Activated T-cell treated with anti-CD3 and anti-CD28 coated beads, Interleukin-2, amount 50 U/mL, for 24 hours (primary cell): Measurements from ENCODE around the gene C17orf113.

Experiments used
- DNase-seq: peaks from one replicate; pipeline ENCODE4 v3.0.0-alpha.2; 2020
- H3K27ac Mint-ChIP-seq: 2 replicates; pipeline ENCODE4 v1.8.0; 2020; ENCODE audit warnings: mild to moderate bottlenecking, mixed read lengths
- H3K27me3 Mint-ChIP-seq: 2 replicates; pipeline ENCODE4 v1.8.0; 2020; ENCODE audit warnings: mixed read lengths
- H3K36me3 Mint-ChIP-seq: 2 replicates; pipeline ENCODE4 v1.8.0; 2020; ENCODE audit warnings: low read depth, mixed read lengths
- H3K4me1 Mint-ChIP-seq: 2 replicates; pipeline ENCODE4 v1.8.0; 2020; ENCODE audit warnings: low read depth, mixed read lengths
- H3K4me3 Mint-ChIP-seq: 2 replicates; pipeline ENCODE4 v1.8.0; 2020; ENCODE audit warnings: mild to moderate bottlenecking, moderate library complexity, mixed read lengths
- H3K9me3 Mint-ChIP-seq: 2 replicates; pipeline ENCODE4 v1.8.0; 2020; ENCODE audit warnings: mixed read lengths

Gene C17orf113

GRCh38 chr17:42059815-42060214, 9.4 kb upstream of the C17orf113 start:
- H3K27me3 Mint-ChIP-seq, result peaks cover 14% of the 10 kb centered on the region
- no peak overlapping the region for H3K27ac Mint-ChIP-seq
- H3K4me3 Mint-ChIP-seq, result no peak overlapping the region
- no peaks in the 10 kb centered on the region for H3K36me3 Mint-ChIP-seq
- no peak for DNase-seq
- H3K9me3 Mint-ChIP-seq, result no peaks in the 10 kb centered on the region
- peaks cover 20% of the 10 kb centered on the region for H3K4me1 Mint-ChIP-seq

DNA sequence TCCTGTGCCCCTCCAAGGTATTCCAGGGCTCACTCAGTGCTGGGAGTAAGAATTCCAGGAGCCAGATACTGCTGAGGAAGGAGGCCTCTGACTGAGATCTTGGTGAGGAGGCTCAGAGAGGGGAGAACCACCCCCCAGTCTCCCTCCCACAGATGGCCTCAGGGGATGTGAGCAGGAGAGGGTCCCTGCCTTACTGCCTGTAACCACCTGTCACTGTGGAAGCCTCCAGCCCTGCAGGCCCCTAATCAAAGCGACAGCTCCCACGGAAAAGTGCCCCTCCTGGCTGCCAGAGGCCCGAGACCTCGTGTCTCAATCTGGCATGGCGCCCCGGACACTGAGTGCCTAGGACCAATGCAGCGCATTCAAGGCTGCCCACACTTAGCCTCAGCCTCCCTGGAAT, 7.7 kb upstream of the C17orf113 start:
- Mint-ChIP-seq H3K9me3 (no peaks in the 10 kb centered on the region), H3K27ac (no peak overlapping the region), H3K4me1 (peaks cover 4% of the 10 kb centered on the region), H3K4me3 (no peak overlapping the region), H3K36me3 (no peaks in the 10 kb centered on the region), H3K27me3 (peaks cover 26% of the 10 kb centered on the region)
- DNase-seq, result no peak

- Mint-ChIP-seq H3K36me3 (no peaks in the 10 kb centered on the region), H3K27ac (no peak overlapping the region), H3K27me3 (peaks cover 40% of the 10 kb centered on the region), H3K9me3 (no peaks in the 10 kb centered on the region), H3K4me1 (peaks cover 4% of the 10 kb centered on the region), H3K4me3 (no peak overlapping the region)
- no peak for DNase-seq
Observed at GRCh38 chr17:42056635-42057034, 6.2 kb upstream of the C17orf113 start.

DNA sequence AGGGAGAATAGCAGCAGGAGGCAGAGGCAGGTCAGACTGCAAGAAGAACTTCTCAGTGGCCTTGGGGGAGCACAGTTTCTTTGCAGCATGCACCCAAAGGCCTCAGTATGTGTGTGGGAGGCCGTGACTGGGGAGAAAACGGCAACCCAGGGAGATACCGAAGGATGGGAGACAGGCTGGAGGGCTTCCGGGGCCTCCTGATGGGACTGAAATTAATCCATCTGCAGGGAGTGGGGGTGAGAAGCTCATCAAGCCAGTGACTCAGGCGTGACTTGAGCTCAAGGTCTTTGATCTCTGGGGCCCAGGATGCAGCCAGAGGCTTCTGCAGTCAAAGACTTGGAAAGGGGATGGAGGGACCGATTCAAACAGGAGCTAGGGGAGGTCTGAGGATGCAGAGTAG, 5.1 kb upstream of the C17orf113 start:
- no peak for DNase-seq
- H3K27me3 Mint-ChIP-seq, result peaks cover 50% of the 10 kb centered on the region
- no peaks in the 10 kb centered on the region for H3K36me3 Mint-ChIP-seq
- H3K27ac Mint-ChIP-seq, result no peak overlapping the region
- no peak overlapping the region for H3K4me3 Mint-ChIP-seq
- H3K4me1 Mint-ChIP-seq, result peaks cover 8% of the 10 kb centered on the region
- H3K9me3 Mint-ChIP-seq, result no peaks in the 10 kb centered on the region

- no peaks in the 10 kb centered on the region for H3K36me3 Mint-ChIP-seq
- peaks cover 50% of the 10 kb centered on the region for H3K27me3 Mint-ChIP-seq
- no peak overlapping the region for H3K4me3 Mint-ChIP-seq
- H3K27ac Mint-ChIP-seq, result no peak overlapping the region
- no peaks in the 10 kb centered on the region for H3K9me3 Mint-ChIP-seq
- DNase-seq, result no peak
- H3K4me1 Mint-ChIP-seq, result peaks cover 10% of the 10 kb centered on the region
Observed at GRCh38 chr17:42055027-42055426, 4.6 kb upstream of the C17orf113 start.

DNA sequence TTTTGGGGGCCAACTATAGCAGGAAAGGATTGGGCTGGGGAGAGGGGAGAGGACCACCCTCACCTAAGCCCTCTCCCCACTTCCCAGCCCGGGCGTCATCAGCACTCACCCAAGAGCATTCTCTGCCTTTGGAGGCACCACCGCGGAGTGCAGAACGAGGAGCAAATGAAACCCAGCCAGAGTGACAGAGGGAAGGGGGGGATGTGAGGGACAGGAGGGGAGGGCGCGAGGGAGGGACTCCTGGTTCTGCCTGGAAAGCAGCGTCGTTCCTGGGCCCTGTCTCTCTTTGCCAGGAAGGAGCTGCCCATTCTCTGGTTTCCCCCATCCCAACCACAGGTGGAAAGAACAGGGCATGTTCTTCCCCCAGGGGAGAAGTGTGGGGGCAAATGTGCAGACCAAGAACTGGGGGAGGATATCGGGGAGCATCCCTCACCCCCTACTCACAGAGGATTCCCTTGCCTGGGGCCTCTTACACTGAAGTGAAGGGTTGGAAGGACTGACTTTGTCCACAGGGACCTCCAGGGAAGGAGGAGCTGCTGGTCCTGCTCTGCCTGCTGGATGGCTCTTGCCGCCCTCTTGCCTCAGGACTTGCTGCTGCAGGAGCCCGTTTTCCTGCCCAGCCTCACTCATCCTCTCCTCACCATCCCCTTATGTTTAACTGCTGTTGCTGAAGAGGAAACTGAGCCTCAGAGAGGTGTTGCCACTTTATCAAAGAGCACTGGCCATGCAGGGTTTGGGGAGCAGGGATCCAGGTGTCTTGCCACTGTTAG, 3.5 kb upstream of the C17orf113 start:
- Mint-ChIP-seq H3K27ac (no peak overlapping the region), H3K36me3 (no peaks in the 10 kb centered on the region), H3K27me3 (peaks cover 57% of the 10 kb centered on the region), H3K4me3 (no peak overlapping the region), H3K9me3 (no peaks in the 10 kb centered on the region), H3K4me1 (peaks cover 12% of the 10 kb centered on the region)
- DNase-seq, result no peak

- Mint-ChIP-seq H3K27me3 (peaks cover 57% of the 10 kb centered on the region), H3K9me3 (no peaks in the 10 kb centered on the region), H3K27ac (no peak overlapping the region), H3K36me3 (no peaks in the 10 kb centered on the region), H3K4me3 (no peak overlapping the region), H3K4me1 (peaks cover 12% of the 10 kb centered on the region)
- no peak for DNase-seq
Observed at GRCh38 chr17:42052346-42052877, 2.0 kb upstream of the C17orf113 start.

DNA sequence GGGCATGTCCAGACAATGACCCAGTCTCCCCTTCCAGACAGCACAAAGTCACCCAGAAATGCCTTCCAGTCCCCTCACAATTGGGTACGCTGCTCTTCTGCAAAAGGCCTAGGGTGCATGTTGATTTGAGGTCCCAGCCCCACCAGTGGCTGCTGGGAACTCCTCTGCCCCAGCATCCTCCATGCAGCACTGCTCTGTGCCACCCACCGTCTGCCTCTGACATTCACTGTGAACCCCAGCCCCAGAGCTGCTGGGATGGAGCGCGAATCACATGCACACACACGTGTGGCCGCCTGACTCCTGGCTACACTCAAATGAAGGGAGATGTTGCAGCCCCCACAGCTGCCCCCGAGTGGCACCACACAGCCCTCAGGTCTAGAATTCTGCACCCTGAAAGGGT, 1.2 kb upstream of the C17orf113 start:
- peaks cover 12% of the 10 kb centered on the region for H3K4me1 Mint-ChIP-seq
- DNase-seq, result no peak
- no peak overlapping the region for H3K27ac Mint-ChIP-seq
- H3K27me3 Mint-ChIP-seq, result peaks cover 57% of the 10 kb centered on the region
- H3K9me3 Mint-ChIP-seq, result no peaks in the 10 kb centered on the region
- no peak overlapping the region for H3K4me3 Mint-ChIP-seq
- no peaks in the 10 kb centered on the region for H3K36me3 Mint-ChIP-seq

DNA sequence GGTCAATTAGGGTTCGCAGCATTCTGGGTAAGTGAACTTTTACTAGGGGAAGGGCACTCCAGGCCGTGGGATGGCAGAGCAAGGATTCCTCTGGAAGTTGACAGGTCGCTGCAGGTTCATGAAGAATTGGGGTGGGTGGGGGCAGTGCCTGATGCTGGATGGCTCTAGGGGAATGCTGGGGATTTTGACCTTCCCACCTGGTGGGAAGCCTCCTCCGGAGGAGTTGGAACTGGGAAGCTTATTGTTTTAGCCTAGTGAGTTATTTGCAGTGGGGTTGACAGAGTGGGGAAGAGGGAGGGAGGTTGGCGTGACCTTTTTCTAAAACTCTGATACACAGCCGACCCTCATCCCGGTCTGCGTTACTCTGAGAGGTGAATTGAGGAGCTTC, 606 bp upstream of the C17orf113 start:
- Mint-ChIP-seq H3K27me3 (peaks cover 55% of the 10 kb centered on the region), H3K9me3 (no peaks in the 10 kb centered on the region), H3K36me3 (no peaks in the 10 kb centered on the region), H3K4me3 (peak overlapping the region; percentile 68), H3K4me1 (peaks cover 12% of the 10 kb centered on the region), H3K27ac (no peak overlapping the region)
- DNase-seq, result no peak

DNA sequence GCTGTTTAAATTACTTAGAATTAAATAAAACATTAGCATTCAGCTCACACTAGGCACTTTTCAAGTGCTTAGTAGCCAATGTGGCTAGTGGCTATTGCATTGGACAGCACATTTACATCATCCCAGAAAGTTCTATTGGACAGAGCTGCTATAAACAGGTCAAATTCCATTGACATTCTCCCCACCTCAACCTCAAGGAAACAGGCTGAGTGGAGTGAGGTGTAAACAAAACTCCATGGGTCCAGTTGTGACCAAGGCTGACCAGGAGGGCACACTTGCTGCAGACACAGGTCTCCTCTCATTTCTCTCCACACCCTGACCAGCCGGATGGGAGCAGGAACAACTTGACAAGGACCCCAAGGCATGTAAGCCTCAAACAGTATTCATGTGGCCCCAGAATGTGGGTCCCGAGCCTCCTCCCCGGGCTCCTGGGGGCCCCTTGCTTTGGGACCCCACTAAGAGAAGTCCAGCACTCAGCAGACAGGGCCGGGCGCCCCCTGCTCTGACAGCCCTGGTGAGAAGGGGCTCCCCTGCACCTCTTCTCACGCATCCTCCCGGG, 488 bp downstream of the C17orf113 start:
- Mint-ChIP-seq H3K27ac (no peak overlapping the region), H3K4me1 (peaks cover 8% of the 10 kb centered on the region), H3K27me3 (peaks cover 44% of the 10 kb centered on the region), H3K4me3 (peak overlapping the region; percentile 68), H3K9me3 (no peaks in the 10 kb centered on the region), H3K36me3 (no peaks in the 10 kb centered on the region)
- DNase-seq, result no peak

DNA sequence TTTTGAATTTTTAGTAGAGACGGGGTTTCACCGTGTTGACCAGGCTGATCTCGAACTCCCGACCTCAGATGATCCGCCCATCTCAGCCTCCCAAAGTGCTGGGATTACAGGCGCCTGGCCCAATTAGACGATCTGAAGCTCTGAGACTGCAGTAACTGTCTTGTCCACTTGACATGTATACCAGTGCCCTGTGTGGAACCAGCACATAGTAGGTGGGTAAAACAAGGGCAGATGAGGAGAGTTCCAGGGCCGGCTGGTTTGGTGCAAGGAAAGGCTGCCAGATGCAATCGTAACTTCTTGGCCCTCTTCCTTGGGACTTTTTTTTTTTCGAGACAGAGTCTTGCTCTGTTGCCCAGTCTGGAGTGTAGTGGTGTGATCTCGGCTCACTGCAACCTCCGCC, 3.1 kb downstream of the C17orf113 start:
- Mint-ChIP-seq H3K4me1 (peaks cover 8% of the 10 kb centered on the region), H3K27me3 (peaks cover 24% of the 10 kb centered on the region), H3K27ac (no peak overlapping the region), H3K4me3 (no peak overlapping the region), H3K9me3 (no peaks in the 10 kb centered on the region), H3K36me3 (no peaks in the 10 kb centered on the region)
- no peak for DNase-seq

DNA sequence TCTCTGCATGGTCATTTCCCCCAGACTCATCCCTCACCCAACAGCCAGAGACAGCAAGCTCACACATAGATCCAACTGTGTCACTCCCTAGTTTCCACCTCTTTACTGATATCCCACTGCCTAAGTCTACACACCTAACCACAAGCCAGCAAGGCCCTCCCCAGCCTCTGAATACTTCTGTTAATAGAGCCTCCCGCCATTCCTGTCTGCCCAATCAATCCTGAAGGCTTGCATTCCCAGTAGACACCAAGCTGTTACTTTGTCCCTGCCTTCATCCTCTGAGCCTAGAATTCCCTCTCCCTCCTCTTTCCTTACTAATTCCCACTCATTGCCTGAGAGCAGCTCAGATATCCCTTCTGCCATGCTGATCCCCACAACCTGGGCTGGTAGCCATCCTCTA, 4.7 kb downstream of the C17orf113 start:
- no peaks in the 10 kb centered on the region for H3K36me3 Mint-ChIP-seq
- H3K27ac Mint-ChIP-seq, result no peak overlapping the region
- peaks cover 5% of the 10 kb centered on the region for H3K4me1 Mint-ChIP-seq
- H3K27me3 Mint-ChIP-seq, result peaks cover 8% of the 10 kb centered on the region
- no peak overlapping the region for H3K4me3 Mint-ChIP-seq
- H3K9me3 Mint-ChIP-seq, result no peaks in the 10 kb centered on the region
- DNase-seq, result no peak

DNA sequence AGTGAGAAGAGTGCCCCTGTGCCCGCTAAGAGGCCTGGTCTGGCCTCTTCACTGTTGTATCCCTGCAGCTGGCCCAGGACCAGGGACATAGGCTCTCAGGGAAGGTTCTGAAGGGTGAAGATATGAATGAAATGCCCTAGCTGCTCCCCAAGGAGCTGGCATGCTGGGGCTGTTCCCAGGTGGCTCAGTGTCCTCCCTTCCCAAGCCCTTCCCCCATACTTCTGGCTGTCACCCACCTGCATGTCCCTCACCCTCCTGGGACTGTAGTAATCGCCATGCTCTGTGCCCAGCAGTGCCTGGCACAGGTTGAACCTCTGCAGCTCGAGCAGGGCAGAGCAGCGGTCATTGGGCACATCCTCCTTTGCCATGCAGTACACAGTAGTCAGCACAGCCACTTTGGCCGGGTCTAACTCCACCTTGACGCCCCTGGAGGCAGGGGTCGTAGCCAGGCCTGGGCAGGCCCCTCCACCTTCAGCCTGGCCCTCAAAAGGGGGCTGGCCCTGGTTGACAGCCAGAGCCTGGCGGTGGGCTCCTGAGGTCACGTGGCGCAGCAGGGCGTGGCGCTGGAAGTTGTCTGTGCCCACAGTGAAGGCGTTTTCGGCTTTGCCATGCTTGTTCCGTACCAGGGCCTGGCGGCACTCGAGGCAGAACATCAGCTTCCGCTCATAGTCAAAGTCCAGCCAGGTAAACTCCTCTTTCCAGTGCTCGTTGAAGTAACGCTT, 7.6 kb downstream of the C17orf113 start:
- no peaks in the 10 kb centered on the region for H3K36me3 Mint-ChIP-seq
- no peak for DNase-seq
- no peak overlapping the region for H3K27ac Mint-ChIP-seq
- H3K27me3 Mint-ChIP-seq, result peaks cover 10% of the 10 kb centered on the region
- H3K4me1 Mint-ChIP-seq, result no peaks in the 10 kb centered on the region
- H3K9me3 Mint-ChIP-seq, result no peaks in the 10 kb centered on the region
- H3K4me3 Mint-ChIP-seq, result no peak overlapping the region

DNA sequence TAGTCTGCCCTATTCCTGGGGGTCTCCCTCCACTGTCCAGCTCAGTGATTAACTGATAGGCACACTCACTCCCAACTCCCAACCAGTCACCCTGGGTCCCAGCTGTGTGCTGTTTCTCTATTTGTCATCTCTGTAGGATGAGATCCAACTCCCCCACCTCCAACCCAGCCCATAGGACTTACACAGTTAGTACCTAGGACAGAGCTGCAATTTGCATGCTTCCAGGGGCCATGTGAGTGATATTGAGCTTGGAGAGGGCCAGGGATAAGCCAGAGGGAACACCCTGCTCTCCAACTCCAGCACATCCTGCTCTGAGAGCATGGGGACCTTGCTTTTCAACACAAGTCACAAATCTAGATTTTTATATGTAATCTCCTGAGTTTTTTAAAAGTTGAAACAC, 8.8 kb downstream of the C17orf113 start:
- Mint-ChIP-seq H3K36me3 (no peaks in the 10 kb centered on the region), H3K27ac (no peak overlapping the region), H3K9me3 (no peaks in the 10 kb centered on the region), H3K27me3 (peaks cover 15% of the 10 kb centered on the region), H3K4me3 (no peak overlapping the region), H3K4me1 (no peaks in the 10 kb centered on the region)
- DNase-seq, result no peak

GRCh38 chr17:42040818-42041217, 9.6 kb downstream of the C17orf113 start:
- no peaks in the 10 kb centered on the region for H3K36me3 Mint-ChIP-seq
- no peak overlapping the region for H3K4me3 Mint-ChIP-seq
- no peak for DNase-seq
- peaks cover 15% of the 10 kb centered on the region for H3K27me3 Mint-ChIP-seq
- no peak overlapping the region for H3K27ac Mint-ChIP-seq
- H3K9me3 Mint-ChIP-seq, result no peaks in the 10 kb centered on the region
- H3K4me1 Mint-ChIP-seq, result no peaks in the 10 kb centered on the region
